ENCODE measurements around the gene KMT5C. TPM values are rescaled to one million over a fixed set of nuclear protein-coding genes. Genes with fewer than 3 reads are reported as not detected.

The KMT5C gene
- total RNA-seq (10 to 100 TPM; 14.6 to 15.0 TPM), polyA plus RNA-seq (1.6 TPM)

- DNase-seq, result peak; percentile 100
- H3K27ac Mint-ChIP-seq, result peak within 1 kb of the TSS; percentile 98 to 100 (median 100)
- peak within 1 kb of the TSS; percentile 77 for H3K4me3 ChIP-seq (ENCODE audit: low read length)
- peak within 1 kb of the TSS; percentile 100 for H3K27ac ChIP-seq (ENCODE audit: low read depth, low read length)
- H3K4me1 ChIP-seq (ENCODE audit: insufficient read depth, low read length), result peaks cover 24% of the 10 kb centered on the region
- peaks cover 0 to 15% (median 0%) of the 10 kb centered on the region in 3 donors for H3K36me3 Mint-ChIP-seq
- CTCF ChIA-PET, result interaction anchor here (0.8 to 3.5 kb wide), 8 partner anchors 14 to 315 kb away, joined by 3 to 28 read pairs (median 6); partner anchors contain the start of genes TMEM238 and U2AF2
- H3K4me1 Mint-ChIP-seq, result peaks cover 21 to 29% (median 27%) of the 10 kb centered on the region in 3 donors
- H3K4me3 Mint-ChIP-seq, result peak within 1 kb of the TSS; percentile 89 to 97 (median 90)
- H3K36me3 ChIP-seq (ENCODE audit: insufficient read depth, low read length), result no peaks in the 10 kb centered on the region
- no peaks in the 10 kb centered on the region for H3K9me3 ChIP-seq (ENCODE audit: low read length)
- POLR2A ChIA-PET, result interaction anchor here (0.5 to 2.0 kb wide), 18 partner anchors 12 to 1244 kb away, joined by 3 to 20 read pairs (median 4); partner anchors contain the start of genes FIZ1, HSPBP1, ISOC2 and PPP6R1
- no peaks in the 10 kb centered on the region for H3K27me3 ChIP-seq (ENCODE audit: insufficient read depth, low read length, poor library complexity, severe bottlenecking)
- peaks cover 0 to 3% (median 0%) of the 10 kb centered on the region in 5 donors for H3K9me3 Mint-ChIP-seq
- H3K27me3 Mint-ChIP-seq, result peaks cover 11 to 15% of the 10 kb centered on the region in 2 donors
These were observed at the start of gene KMT5C for GRCh38 chr19:55339105-55339888. Gene KMT5C, plus strand, starts transcription at chr19:55339876. Its CDS starts 2,061 bp downstream, at chr19:55341937.

DNA sequence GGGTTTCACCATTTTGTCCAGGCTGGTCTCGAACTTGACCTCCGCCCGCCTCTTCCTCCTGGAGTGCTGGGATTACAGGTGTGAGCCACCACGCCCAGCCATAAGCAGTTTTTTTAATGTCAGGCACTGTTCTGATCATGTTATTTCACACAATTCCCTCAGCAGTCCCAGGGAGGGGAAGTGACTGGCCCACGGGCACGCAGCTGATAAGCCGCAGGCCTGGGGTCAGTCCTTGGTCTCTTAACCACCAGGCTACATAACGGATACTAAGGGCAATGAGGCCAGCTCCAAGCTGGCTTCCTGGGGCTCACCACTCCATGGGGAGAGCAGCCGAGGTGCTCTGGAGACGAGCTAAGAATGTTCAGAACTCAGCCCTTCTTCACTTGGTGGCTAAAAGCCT, 42.4 kb upstream of the KMT5C start:
- no peak overlapping the region for H3K27ac ChIP-seq (ENCODE audit: low read depth, low read length)
- ChIA-PET CTCF (no interaction called here), POLR2A (no interaction called here)
- Mint-ChIP-seq H3K27me3 (peaks cover 0 to 2% of the 10 kb centered on the region in 2 donors), H3K4me3 (no peak overlapping the region), H3K36me3 (no peaks in the 10 kb centered on the region), H3K27ac (peak overlapping the region in 4 of 8 donors; percentile 60 to 90 (median 66)), H3K4me1 (peaks cover 13 to 18% (median 14%) of the 10 kb centered on the region in 3 donors), H3K9me3 (no peaks in the 10 kb centered on the region)
- H3K27me3 ChIP-seq (ENCODE audit: insufficient read depth, low read length, poor library complexity, severe bottlenecking), result no peaks in the 10 kb centered on the region
- no peak for DNase-seq
- H3K36me3 ChIP-seq (ENCODE audit: insufficient read depth, low read length), result no peaks in the 10 kb centered on the region
- no peak overlapping the region for H3K4me3 ChIP-seq (ENCODE audit: low read length)
- peaks cover 12% of the 10 kb centered on the region for H3K4me1 ChIP-seq (ENCODE audit: insufficient read depth, low read length)
- H3K9me3 ChIP-seq (ENCODE audit: low read length), result no peaks in the 10 kb centered on the region

GRCh38 chr19:55299991-55300390, 39.7 kb upstream of the KMT5C start:
- ChIA-PET POLR2A (no interaction called here), CTCF (interaction anchor here (2.8 to 4.1 kb wide), 2 partner anchors 38 to 84 kb away, joined by 22 to 28 read pairs; partner anchors contain the start of genes KMT5C and TMEM238)
- no peak for DNase-seq
- Histone ChIP-seq H3K4me3 (ENCODE audit: low read length) (no peak overlapping the region), H3K4me1 (ENCODE audit: insufficient read depth, low read length) (peaks cover 14% of the 10 kb centered on the region), H3K27me3 (ENCODE audit: insufficient read depth, low read length, poor library complexity, severe bottlenecking) (no peaks in the 10 kb centered on the region), H3K36me3 (ENCODE audit: insufficient read depth, low read length) (no peaks in the 10 kb centered on the region), H3K9me3 (ENCODE audit: low read length) (no peaks in the 10 kb centered on the region), H3K27ac (ENCODE audit: low read depth, low read length) (no peak overlapping the region)
- H3K4me1 Mint-ChIP-seq, result peaks cover 13 to 18% (median 14%) of the 10 kb centered on the region in 3 donors
- H3K27ac Mint-ChIP-seq, result peak overlapping the region in 6 of 8 donors; percentile 21 to 98 (median 84)
- H3K9me3 Mint-ChIP-seq, result no peaks in the 10 kb centered on the region
- H3K36me3 Mint-ChIP-seq, result no peaks in the 10 kb centered on the region
- H3K4me3 Mint-ChIP-seq, result peak overlapping the region in 2 of 7 donors; percentile 5 to 20
- H3K27me3 Mint-ChIP-seq, result peaks cover 0 to 2% of the 10 kb centered on the region in 2 donors

DNA sequence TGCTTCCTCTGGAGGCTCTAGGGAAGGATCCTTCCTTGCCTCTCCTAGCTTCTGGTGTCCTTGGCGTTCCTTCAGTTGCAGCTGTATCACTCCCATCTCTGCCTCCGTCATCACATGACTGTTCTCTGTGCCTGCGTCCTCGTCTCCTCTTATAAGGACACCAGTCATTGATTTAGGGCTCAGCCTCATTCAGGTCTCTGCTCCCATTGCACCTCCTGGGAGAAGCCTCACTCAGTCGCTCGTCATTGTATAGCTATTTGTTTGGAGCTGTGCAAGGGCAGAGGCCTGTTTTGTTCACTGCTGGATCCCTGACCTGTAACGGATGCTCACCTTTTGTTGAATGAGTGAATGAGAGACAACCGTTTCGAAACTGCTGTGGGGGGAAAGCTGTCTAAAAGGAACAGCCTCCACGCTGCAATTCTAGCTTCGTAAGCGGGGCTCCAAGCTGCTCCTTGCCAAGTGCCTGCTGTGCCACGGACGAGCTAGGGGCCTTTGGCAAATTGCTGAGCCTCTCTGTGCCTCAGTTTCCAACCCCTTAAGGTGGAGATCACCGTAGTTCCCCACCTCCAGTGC, 38.7 kb upstream of the KMT5C start:
- DNase-seq, result no peak
- Histone ChIP-seq H3K27me3 (ENCODE audit: insufficient read depth, low read length, poor library complexity, severe bottlenecking) (no peaks in the 10 kb centered on the region), H3K27ac (ENCODE audit: low read depth, low read length) (no peak overlapping the region), H3K4me3 (ENCODE audit: low read length) (no peak overlapping the region), H3K4me1 (ENCODE audit: insufficient read depth, low read length) (peaks cover 14% of the 10 kb centered on the region), H3K9me3 (ENCODE audit: low read length) (no peaks in the 10 kb centered on the region), H3K36me3 (ENCODE audit: insufficient read depth, low read length) (no peaks in the 10 kb centered on the region)
- Mint-ChIP-seq H3K27me3 (peaks cover 0 to 2% of the 10 kb centered on the region in 2 donors), H3K36me3 (no peaks in the 10 kb centered on the region), H3K4me3 (peak overlapping the region in 2 of 7 donors; percentile 83 to 89), H3K27ac (peak overlapping the region in 6 of 8 donors; percentile 43 to 98 (median 79)), H3K9me3 (no peaks in the 10 kb centered on the region), H3K4me1 (peaks cover 13 to 20% (median 14%) of the 10 kb centered on the region in 3 donors)
- ChIA-PET CTCF (interaction anchor here (0.6 to 4.1 kb wide), 18 partner anchors 9 to 331 kb away, joined by 3 to 36 read pairs (median 4); partner anchors contain the start of genes KMT5C, PPP6R1 and TMEM238), POLR2A (interaction anchor here (0.6 to 2.0 kb wide), 3 partner anchors 42 to 107 kb away, joined by 4 to 5 read pairs (median 5); partner anchors contain the start of genes PPP6R1 and UBE2S)

- peaks cover 13 to 19% (median 14%) of the 10 kb centered on the region in 3 donors for H3K4me1 Mint-ChIP-seq
- H3K4me3 Mint-ChIP-seq, result peak overlapping the region; percentile 50 to 92 (median 86)
- H3K36me3 ChIP-seq (ENCODE audit: insufficient read depth, low read length), result no peaks in the 10 kb centered on the region
- no peaks in the 10 kb centered on the region for H3K9me3 ChIP-seq (ENCODE audit: low read length)
- CTCF ChIA-PET, result interaction anchor here (0.6 to 4.1 kb wide), 21 partner anchors 9 to 330 kb away, joined by 3 to 36 read pairs (median 4); partner anchors contain the start of genes KMT5C, PPP6R1 and TMEM238
- H3K27me3 Mint-ChIP-seq, result peaks cover 0 to 2% of the 10 kb centered on the region in 2 donors
- peak overlapping the region; percentile 60 for H3K4me3 ChIP-seq (ENCODE audit: low read length)
- H3K9me3 Mint-ChIP-seq, result no peaks in the 10 kb centered on the region
- no peaks in the 10 kb centered on the region for H3K36me3 Mint-ChIP-seq
- H3K27me3 ChIP-seq (ENCODE audit: insufficient read depth, low read length, poor library complexity, severe bottlenecking), result no peaks in the 10 kb centered on the region
- H3K27ac Mint-ChIP-seq, result peak overlapping the region; percentile 80 to 98 (median 92)
- H3K4me1 ChIP-seq (ENCODE audit: insufficient read depth, low read length), result peaks cover 14% of the 10 kb centered on the region
- DNase-seq, result peak; percentile 88 to 95 (median 94)
- H3K27ac ChIP-seq (ENCODE audit: low read depth, low read length), result peak overlapping the region; percentile 35
- POLR2A ChIA-PET, result interaction anchor here (0.6 to 2.0 kb wide), 6 partner anchors 38 to 333 kb away, joined by 3 to 6 read pairs (median 4); partner anchors contain the start of genes PPP6R1 and UBE2S
These were observed 38.0 kb upstream of the KMT5C start for GRCh38 chr19:55301459-55302317.

DNA sequence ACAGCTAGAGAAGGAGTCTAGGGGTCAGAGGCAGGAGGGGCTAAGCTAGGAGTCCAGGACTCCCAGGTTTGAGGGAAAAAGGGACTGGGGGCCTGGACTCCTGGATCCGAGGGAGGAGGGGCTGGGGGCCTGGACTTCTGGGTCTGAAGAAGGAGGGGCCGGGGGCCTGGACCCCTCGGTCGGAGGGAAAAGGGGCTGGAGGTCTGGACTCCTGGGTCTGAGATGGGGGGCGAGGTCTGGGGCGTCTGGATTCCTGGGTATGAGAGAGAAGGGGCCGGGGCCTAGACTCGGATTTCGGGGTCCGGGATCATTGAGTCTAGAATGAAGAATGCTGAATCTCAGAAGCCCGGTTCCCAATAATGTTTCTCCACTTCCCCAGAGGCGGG, 37.4 kb upstream of the KMT5C start:
- peak overlapping the region; percentile 50 to 92 (median 86) for H3K4me3 Mint-ChIP-seq
- H3K9me3 ChIP-seq (ENCODE audit: low read length), result no peaks in the 10 kb centered on the region
- no peak for DNase-seq
- peak overlapping the region; percentile 35 for H3K27ac ChIP-seq (ENCODE audit: low read depth, low read length)
- no peaks in the 10 kb centered on the region for H3K27me3 ChIP-seq (ENCODE audit: insufficient read depth, low read length, poor library complexity, severe bottlenecking)
- POLR2A ChIA-PET, result interaction anchor here (0.6 to 2.0 kb wide), 4 partner anchors 37 to 124 kb away, joined by 3 to 5 read pairs (median 4); partner anchors contain the start of gene PPP6R1
- peak overlapping the region; percentile 80 to 98 (median 92) for H3K27ac Mint-ChIP-seq
- peaks cover 14% of the 10 kb centered on the region for H3K4me1 ChIP-seq (ENCODE audit: insufficient read depth, low read length)
- no peaks in the 10 kb centered on the region for H3K9me3 Mint-ChIP-seq
- no peaks in the 10 kb centered on the region for H3K36me3 ChIP-seq (ENCODE audit: insufficient read depth, low read length)
- peaks cover 13 to 19% (median 14%) of the 10 kb centered on the region in 3 donors for H3K4me1 Mint-ChIP-seq
- CTCF ChIA-PET, result interaction anchor here (0.8 to 4.1 kb wide), 15 partner anchors 10 to 330 kb away, joined by 3 to 36 read pairs (median 5); partner anchors contain the start of genes KMT5C, PPP6R1 and TMEM238
- peak overlapping the region; percentile 60 for H3K4me3 ChIP-seq (ENCODE audit: low read length)
- peaks cover 0 to 2% of the 10 kb centered on the region in 2 donors for H3K27me3 Mint-ChIP-seq
- no peaks in the 10 kb centered on the region for H3K36me3 Mint-ChIP-seq

DNA sequence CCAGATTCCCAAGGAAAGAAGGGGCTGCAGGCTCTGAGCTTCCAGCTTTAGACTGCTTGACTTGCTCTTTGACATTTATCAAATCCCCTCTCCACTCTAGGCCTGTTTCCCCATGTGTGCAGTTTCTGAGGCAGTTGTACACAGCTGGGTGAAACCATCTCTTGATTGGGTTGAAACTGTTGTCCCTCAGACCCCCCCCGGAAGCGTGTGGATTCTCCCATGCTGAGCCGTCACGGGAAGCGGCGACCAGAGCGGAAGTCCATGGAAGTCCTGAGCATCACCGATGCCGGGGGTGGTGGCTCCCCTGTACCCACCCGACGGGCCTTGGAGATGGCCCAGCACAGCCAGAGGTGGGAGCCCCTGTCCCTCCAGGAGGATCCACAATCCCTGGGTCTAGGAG, 36.2 kb upstream of the KMT5C start:
- CTCF ChIA-PET, result interaction anchor here (0.6 to 3.8 kb wide), 3 partner anchors 11 to 143 kb away, joined by 3 to 36 read pairs (median 3); no protein-coding TSS in a partner anchor
- no peak overlapping the region for H3K27ac ChIP-seq (ENCODE audit: low read depth, low read length)

More for the DNA sequence above, 36.2 kb upstream of the KMT5C start:
- no peak overlapping the region for H3K27ac Mint-ChIP-seq
- peaks cover 10 to 16% (median 12%) of the 10 kb centered on the region in 3 donors for H3K4me1 Mint-ChIP-seq
- H3K9me3 ChIP-seq (ENCODE audit: low read length), result no peaks in the 10 kb centered on the region
- peaks cover 0 to 2% of the 10 kb centered on the region in 2 donors for H3K27me3 Mint-ChIP-seq
- H3K9me3 Mint-ChIP-seq, result no peaks in the 10 kb centered on the region
- H3K4me3 Mint-ChIP-seq, result no peak overlapping the region
- no peaks in the 10 kb centered on the region for H3K36me3 Mint-ChIP-seq
- H3K4me3 ChIP-seq (ENCODE audit: low read length), result no peak overlapping the region
- POLR2A ChIA-PET, result interaction anchor here (0.6 kb wide), 1 partner anchor 139 kb away, joined by 4 read pairs; no protein-coding TSS in a partner anchor
- no peaks in the 10 kb centered on the region for H3K27me3 ChIP-seq (ENCODE audit: insufficient read depth, low read length, poor library complexity, severe bottlenecking)
- no peaks in the 10 kb centered on the region for H3K36me3 ChIP-seq (ENCODE audit: insufficient read depth, low read length)
- no peak for DNase-seq
- H3K4me1 ChIP-seq (ENCODE audit: insufficient read depth, low read length), result peaks cover 14% of the 10 kb centered on the region
